Fibroblast of skin of back (primary cell): Measurements from ENCODE around the gene TSC22D4.
"Not testable (repeated sequence)": the region's sequence is repeated elsewhere in the genome, so short reads cannot be mapped to it uniquely, and the experiment has no call there.

Experiments
- DNase-seq: peaks from one replicate; pipeline ENCODE4 v3.0.0-alpha.2; 2013

The TSC22D4 gene

GRCh38 chr7:100472121-100472851, 6.7 kb downstream of the TSC22D4 start:
- no peak for DNase-seq

GRCh38 chr7:100471021-100471420, 8.0 kb downstream of the TSC22D4 start:
- DNase-seq, result no peak

- peak; percentile 63 for DNase-seq
Measured at GRCh38 chr7:100469227-100470044, 9.6 kb downstream of the TSC22D4 start.

DNA sequence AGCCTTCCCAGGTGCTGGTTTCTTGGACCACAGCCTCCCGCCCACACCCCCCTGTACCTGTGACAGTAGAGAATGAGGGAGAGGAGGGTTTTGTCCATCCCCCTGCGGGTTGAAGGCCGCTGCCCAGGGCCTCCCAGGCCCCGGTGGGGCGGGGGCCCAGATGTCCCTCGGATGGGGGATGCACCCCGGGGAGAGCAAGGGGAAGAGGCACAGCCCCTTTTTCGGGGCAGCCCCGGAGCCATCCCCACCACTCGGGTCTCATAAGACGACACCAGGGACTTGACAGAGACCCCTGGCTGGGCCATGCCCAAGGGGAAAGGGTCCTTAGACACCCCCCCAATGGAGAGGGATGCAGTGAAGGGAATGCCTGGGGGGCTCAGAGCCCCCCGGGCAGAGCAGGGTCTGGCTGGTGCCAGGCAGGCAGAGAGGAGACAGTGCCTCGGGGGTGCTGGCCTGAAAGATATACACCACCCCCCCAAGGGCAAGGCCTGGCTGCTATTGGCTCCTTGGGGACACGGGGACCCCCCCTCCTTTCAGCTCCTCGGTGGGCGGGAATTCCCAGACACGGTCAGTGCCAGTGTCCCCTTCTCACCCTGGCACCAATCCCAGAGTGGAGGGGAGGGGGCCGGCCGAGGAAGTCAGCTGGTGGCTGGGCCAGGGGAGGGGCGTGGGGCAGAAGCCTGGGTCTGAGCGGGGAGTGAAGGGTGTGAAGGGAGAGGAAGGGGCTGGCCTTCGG, 11.2 kb downstream of the TSC22D4 start:
- DNase-seq, result no peak

- no peak for DNase-seq
Measured at GRCh38 chr7:100466653-100467605, 12.1 kb downstream of the TSC22D4 start.

DNA sequence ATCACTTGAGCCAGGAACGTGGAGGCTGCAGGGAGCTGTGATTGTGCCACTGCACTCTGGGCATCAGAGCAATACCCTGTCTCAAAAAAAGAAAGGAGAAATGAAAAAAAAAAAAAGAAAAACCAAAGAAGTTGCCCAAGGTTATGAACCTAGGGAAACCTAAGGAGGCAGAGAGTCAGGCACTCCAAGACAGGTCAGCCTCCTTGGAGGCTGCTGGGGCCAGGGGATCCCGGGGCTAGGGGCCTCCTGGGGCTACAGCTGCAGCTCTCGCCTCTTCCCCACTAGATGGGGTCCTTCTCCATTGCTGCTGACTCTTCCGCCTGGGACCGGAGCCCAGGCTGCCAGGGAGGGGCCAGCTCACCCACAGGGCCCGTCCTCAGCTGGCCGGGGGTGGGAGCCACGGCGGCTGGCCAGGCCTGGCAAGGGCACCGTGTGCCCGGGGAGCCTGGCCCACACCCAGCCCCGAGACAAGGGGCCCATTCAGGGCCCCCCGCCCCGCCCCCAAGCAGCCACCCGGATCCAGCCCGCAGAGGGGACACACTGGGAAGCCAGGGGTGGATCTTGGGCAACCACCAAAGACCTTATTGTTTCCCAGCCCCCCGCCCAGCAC, 13.2 kb downstream of the TSC22D4 start:
- peak; percentile 80 for DNase-seq

GRCh38 chr7:100465299-100465698, 13.7 kb downstream of the TSC22D4 start:
- no peak for DNase-seq

DNA sequence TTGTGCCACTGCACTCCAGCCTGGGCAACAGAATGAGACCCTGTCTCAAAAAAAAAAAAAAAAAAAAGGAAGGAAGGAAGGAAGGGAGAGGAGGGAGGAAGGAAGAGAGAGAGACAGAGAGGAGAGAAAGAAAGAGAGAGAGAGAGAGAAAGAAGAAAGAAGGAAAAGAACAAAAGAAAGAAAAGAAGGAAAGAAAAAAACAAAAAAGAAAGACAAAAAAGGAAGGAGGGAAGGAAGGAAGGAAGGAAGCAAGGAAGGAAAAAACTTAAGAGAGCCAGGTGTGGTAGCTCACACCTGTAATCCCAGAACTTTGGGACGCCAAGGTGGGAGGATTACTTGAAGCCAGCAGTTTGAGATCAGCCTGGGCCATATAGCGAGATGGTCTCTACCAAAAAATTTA, 14.2 kb downstream of the TSC22D4 start:
- DNase-seq, result no peak

DNA sequence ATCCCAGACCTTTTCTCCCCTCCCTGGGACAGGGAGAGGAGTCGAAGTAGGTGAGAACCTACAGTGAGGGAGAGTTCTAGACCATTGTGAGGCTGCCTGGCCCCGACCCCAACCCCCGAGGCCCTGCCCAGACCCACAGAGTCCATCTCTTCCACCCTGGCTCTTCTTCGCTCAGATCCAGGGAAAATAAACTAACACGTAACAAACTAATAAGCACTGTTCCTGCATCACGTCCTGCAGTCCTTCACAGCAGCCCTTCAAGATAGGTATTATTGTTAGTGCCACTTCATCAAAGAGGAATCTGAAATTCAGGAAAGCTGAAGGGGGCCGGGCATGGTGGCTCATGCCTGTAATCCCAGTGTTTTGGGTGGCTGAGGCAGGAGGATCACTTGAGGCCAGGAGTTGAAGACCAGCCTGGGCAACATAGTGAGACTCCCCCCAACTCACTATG, 14.8 kb downstream of the TSC22D4 start, which contains the start of gene SPACDR:
Gene SPACDR (minus strand): TSS at position 51 of the 451 bp plus-strand sequence. CDS start 235 bp downstream, outside the sequence.
- peak; percentile 66 for DNase-seq

DNA sequence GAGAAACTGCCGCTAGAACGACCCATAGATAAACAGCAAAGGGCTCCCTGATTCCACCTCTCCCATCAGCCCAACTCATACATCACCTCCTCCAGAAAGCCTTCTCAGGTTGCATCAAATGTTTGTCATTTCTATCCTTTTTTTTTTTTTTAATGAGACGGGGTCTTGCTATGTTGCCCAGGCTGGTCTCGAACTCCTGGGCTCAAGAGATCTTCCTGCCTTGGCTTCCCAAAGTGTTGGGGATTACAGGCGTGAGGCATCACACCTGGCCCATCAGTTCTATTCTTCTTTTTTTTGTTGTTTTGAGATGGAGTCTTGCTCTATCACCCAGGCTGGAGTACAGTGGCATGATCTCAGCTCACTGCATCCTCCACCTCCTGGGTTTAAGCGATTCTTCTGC, 22.0 kb downstream of the TSC22D4 start:
- DNase-seq, result no peak

DNA sequence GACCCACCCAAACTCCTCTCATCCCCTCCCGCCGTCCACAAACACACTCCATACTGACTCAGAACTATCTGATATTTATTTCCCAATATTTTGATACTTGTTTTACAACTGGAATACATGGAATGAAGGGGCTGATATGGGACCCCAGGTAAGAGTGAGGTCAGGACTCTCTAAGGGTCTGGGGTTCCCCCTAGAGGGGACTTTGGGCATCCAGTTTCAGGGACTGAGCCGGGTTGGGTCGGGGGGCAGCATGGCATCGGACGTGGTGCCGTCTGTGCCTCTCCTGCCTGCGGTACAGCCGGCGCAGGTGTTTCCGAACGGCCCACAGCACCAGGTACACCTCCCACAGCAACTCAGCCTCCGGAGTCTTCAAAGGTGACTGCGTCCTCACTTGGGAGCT, 22.5 kb downstream of the TSC22D4 start:
- no peak for DNase-seq

DNA sequence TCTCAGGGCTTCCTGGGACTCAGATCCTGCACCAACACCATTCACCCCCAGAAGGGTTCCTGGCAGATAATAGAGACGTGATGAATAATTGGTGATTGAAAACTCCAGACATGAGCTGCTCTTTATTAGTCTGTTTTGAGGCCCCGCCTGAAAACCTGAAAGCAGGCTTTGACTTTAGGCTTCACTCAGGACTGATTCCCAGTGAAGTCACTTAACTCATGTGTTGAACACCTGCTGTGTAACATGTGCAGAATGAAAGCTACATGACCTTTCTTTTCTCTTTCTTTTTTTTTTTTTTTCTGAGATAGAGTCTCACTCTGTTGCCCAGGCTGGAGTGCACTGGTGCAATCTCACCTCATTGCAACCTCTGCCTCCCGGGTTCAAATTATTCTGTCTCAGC, 23.8 kb downstream of the TSC22D4 start:
- DNase-seq, result no peak

DNA sequence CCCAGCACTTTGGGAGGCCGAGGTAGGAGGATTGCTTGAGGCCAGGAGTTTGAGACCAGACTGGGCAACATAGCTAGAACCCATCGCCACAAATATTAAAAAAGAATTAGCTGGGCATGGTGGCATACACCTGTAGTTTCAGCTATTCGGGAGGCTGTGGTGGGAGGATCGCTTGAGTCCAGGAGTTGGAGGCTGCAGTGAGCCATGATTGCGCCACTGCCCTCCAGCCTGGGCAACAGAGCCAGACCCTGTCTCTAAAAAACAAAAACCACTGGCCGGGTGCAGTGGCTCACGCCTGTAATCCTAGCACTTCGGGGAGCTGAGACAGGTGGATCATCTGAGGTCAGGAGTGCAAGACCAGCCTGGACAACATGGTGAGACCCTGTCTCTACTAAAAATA, 25.2 kb downstream of the TSC22D4 start:
- not testable (repeated sequence) for DNase-seq

- DNase-seq, result no peak
Measured at GRCh38 chr7:100452513-100452912, 26.5 kb downstream of the TSC22D4 start.

GRCh38 chr7:100449190-100449795, 29.7 kb downstream of the TSC22D4 start:
- DNase-seq, result no peak

- not testable (repeated sequence) for DNase-seq
Measured at GRCh38 chr7:100447363-100447762, 31.7 kb downstream of the TSC22D4 start.

GRCh38 chr7:100446040-100446439, 33.0 kb downstream of the TSC22D4 start:
- peak; percentile 32 for DNase-seq

DNA sequence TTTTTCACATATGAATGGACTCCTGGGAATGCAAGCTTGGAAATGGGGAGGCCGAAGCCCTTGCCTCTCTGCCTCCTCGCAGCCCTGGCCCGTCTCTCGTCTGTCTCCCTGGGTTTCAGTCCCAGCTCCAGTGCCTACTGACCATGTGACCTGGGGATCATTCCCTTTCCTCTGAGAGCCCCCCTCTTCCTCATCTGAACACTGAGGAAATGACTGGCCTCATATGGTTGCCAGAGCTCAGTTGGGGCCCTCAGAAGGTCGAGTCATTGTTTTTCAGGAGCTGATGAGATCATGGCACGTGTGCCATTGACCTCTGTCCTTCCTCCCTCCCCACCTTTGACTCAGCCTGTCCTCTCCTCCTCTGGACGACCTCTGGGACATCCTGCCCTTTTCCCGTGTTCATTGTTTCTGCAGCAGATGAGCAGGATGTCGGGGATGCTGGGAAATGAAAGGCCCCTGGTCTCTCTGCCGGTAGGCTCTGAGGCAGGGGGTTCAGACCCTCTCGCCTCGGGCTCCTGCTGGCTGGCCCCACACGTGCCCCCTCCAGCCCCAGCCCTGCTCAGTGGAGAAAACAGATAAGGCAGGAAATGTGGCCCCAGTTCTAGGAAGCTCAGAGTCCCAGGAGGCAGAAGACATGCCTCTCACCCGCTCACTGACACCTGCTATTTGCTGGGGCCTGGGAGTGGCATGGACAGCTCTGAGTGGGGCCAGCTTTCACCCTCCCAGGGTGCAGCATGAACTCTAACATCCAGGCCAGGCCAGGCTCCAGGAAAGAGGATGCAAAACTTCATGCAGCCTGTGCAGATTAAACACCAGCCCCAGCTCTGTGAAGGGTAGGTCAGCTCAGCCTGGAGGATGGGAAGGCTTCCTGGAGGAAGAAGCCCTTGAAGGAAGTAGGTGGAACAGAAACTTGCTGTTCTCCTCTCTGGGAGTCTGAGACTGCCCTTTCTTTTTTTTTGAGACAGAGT, 34.4 kb downstream of the TSC22D4 start:
- DNase-seq, result peak; percentile 63

DNA sequence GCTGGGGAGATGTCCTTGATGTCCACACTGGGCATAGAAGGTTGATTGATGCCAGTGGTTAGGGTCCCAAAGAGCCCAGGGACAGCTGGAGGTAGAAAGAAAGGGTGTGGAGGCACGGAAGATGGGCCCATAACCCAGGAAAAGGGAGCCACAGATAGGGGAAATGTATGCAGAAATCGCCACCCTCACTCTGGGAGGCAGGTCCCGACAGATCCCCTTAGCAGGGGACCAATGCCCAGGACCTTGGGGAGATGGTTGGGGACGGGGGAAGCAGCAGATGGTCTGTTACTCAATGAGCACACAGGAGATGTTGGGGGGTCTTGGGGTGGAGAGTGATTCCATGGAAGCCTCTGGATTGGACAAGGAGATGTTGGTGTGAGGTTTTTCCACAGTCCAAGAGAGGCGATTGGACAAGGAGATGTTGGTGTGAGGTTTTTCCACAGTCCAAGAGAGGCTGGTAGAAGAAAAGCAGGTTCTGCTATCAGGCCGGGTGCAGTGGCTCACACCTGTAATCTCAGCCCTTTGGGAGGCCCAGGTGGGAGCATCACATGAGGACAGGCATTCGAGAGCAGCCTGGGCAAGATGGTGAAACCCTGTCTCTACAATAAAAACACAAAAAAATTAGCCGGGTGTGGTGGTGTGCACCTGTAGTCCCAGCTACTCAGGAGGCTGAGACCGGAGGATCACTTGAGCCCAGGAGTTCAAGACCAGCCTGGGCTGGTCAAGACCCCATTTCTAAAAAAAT, 35.7 kb downstream of the TSC22D4 start:
- no peak for DNase-seq
